Heart left ventricle (tissue), 13 donors: ENCODE results near the gene SNW1.

Experiments used
- POLR2A ChIP-seq, 2 donors: fragments of 450-650 bp; IDR thresholded peaks; one replicate each; pipeline ENCODE4 v1.6.1; 2017; ENCODE audit warnings: antibody characterized with exemption in 2 of 2, mild to moderate bottlenecking in 2 of 2, moderate library complexity in 2 of 2
- TF ChIP-seq, protein P1 (sequence below), 12 donors: fragments of 200-600 bp; sonication (generic) in 4 of 12; IDR thresholded peaks; one replicate each; pipeline versions ENCODE4 v1.5.0 to v1.8.0; 2018 to 2022; ENCODE audit warnings: antibody characterized with exemption in 12 of 12, mild to moderate bottlenecking in 5 of 12
- donor health status: ischemic (EF 13 %, LVEDD 7.1; RV severe dilation, severe dysfunction).
- donor health status: DM: no; HTN: yes; CAD: no.
- donor health status: DM: no; HTN: no; CAD: no.
- donor health status: ischemic (EF 25% LVEDD 6.9; RV normal size, moderate dysfunction).
- donor health status: ischemic (EF 25% LVEDD 5.7; RV mildly dilated, moderate dysfunction).
- donor health status: ischemic (EF 35%, LVEDD 5.7; RV mildly dilated, moderate dysfunction).
- donor health status: nonischemic (EF 11% LVEDD 7.7; RV severe dilation, severe dysfunction).
- donor health status: DM: yes; HTN: yes; CAD: no.
- donor health status: PGD.
- donor health status: ischemic (EF 29% LVEDD 5.4; RV normal size, mild dysfunction).
- donor health status: nonischemic (EF 23%, LVEDD 6.1; RV moderate dilation, normal function).

DNA sequence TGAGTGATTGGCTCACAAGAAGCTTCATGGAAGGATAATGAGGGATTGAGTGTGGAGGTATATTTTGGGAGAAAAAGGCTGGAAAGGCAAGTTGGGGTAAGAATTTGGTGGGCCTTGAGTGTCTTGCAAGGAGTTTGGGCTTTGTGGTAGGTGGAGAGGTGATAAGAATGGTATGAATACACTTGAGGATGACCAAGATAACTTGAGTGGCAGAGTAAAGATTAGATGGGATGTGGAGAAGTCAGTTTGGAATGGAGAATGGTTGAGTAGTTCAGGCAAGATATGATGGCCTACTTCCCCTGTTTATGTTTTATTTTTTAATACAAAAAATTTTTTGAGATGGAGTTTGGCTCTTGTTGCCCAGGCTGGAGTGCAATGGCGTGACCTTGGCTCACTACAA lies 48.1 kb upstream of the SNW1 start:
- TF ChIP-seq, protein P1, sequence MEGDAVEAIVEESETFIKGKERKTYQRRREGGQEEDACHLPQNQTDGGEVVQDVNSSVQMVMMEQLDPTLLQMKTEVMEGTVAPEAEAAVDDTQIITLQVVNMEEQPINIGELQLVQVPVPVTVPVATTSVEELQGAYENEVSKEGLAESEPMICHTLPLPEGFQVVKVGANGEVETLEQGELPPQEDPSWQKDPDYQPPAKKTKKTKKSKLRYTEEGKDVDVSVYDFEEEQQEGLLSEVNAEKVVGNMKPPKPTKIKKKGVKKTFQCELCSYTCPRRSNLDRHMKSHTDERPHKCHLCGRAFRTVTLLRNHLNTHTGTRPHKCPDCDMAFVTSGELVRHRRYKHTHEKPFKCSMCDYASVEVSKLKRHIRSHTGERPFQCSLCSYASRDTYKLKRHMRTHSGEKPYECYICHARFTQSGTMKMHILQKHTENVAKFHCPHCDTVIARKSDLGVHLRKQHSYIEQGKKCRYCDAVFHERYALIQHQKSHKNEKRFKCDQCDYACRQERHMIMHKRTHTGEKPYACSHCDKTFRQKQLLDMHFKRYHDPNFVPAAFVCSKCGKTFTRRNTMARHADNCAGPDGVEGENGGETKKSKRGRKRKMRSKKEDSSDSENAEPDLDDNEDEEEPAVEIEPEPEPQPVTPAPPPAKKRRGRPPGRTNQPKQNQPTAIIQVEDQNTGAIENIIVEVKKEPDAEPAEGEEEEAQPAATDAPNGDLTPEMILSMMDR (IDR thresholded peaks at IDR 0.05): no peak
- TF ChIP-seq POLR2A (IDR thresholded peaks at IDR 0.05): no peak
